Muscle of leg (tissue), 11 donors: ENCODE data around the gene SLC39A11. TPM values are rescaled to one million over a fixed set of nuclear protein-coding genes. Genes with fewer than 3 reads are reported as not detected.
"Not testable (repeated sequence)": the region's sequence is repeated elsewhere in the genome, so short reads cannot be mapped to it uniquely, and the experiment has no call there.

ENCODE experiments used
- DNase-seq: peaks from one replicate; pipeline ENCODE4 v3.0.0; 2013
- H3K27ac ChIP-seq: one replicate; pipeline ENCODE4 v1.5.1; 2013; ENCODE audit warnings: mild to moderate bottlenecking, low read length, control low read depth
- H3K27me3 ChIP-seq: one replicate; pipeline ENCODE4 v1.6.1; 2013; ENCODE audit warnings: low read length; ENCODE audit not compliant: control insufficient read depth, insufficient read depth
- H3K36me3 ChIP-seq: one replicate; pipeline ENCODE4 v1.6.1; 2013; ENCODE audit warnings: low read length; ENCODE audit not compliant: control insufficient read depth, insufficient read depth
- H3K4me1 ChIP-seq: one replicate; pipeline ENCODE4 v1.6.1; 2013; ENCODE audit warnings: low read length; ENCODE audit not compliant: control insufficient read depth, insufficient read depth
- H3K4me3 ChIP-seq: one replicate; pipeline ENCODE4 v1.5.1; 2013; ENCODE audit warnings: low read length, control low read depth
- H3K9me3 ChIP-seq: replicated peaks from 2 replicates; pipeline ENCODE4 v1.6.1; 2013; ENCODE audit warnings: low read depth, low read length; ENCODE audit not compliant: control insufficient read depth
- WGBS: methylation state at CpG from one replicate; pipeline ENCODE4 v1.1.5; 2013; ENCODE audit warnings: missing lambda C conversion rate; ENCODE audit not compliant: insufficient coverage; 5-methylcytosine and 5-hydroxymethylcytosine counted together
- polyA plus RNA-seq, 8 donors: library from polyadenylated mRNA; unstranded; fragments of 120-200 nt; gene quantifications; one replicate each; pipeline versions ENCODE4 v1.2.1 to v1.2.3, GENCODE V29; 2013; ENCODE audit warnings: inconsistent platforms in 1 of 8, low replicate concordance in 1 of 8; ENCODE audit not compliant: insufficient read length in 8 of 8, insufficient read depth in 1 of 8
- total RNA-seq: library from RNA; stranded (reverse); fragments of 120-200 nt; gene quantifications from one replicate; pipeline ENCODE4 v1.2.4, GENCODE V29; 2013

SLC39A11 gene
- total and polyA plus RNA-seq, 9 donors: 8.7 to 13.6 (median 10.0) TPM

DNA sequence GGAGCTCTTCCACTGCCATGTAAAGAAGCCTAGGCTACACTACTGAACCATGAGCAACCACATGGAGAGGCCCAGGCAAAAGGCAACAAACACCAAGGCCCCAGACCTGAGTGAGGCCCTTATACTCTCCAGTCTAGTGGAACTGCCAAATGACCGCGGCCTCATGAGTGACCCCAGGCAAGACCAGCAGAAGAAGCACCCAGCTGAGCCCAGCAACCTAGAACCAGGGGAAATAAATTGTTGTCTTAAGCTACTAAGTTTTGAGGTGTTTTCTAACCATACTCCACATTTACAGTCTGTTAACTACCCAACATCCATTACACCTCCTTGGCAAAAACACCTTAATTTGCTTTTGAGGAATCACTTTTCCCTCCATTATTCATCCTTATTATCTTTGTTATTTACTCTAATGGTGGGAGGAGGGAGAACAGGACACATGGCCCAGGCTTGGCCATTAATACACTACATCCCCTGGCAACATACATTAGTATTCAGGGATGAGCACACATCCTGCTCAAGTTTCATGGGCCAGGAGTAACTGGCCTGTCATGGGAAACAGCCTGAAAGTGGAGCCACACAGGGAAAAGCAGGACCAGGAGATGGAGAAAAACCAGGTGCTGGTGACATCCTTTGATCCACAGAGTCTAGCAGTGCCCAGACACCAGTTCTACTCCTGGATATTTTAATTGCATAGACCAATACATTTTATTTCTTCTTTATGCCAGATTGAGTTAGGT is 26.2 kb downstream of the SLC39A11 start:
- peak; percentile 27 for DNase-seq
- H3K9me3 ChIP-seq: peaks cover 3% of the 10 kb centered on the region
- no peak overlapping the region for H3K4me3 ChIP-seq
- H3K27me3 ChIP-seq: no peaks in the 10 kb centered on the region
- peaks cover 47% of the 10 kb centered on the region for H3K4me1 ChIP-seq
- peak overlapping the region; percentile 59 for H3K27ac ChIP-seq
- no peaks in the 10 kb centered on the region for H3K36me3 ChIP-seq
- no CpG with 5 or more reads among the region's 2 CpGs for WGBS

DNA sequence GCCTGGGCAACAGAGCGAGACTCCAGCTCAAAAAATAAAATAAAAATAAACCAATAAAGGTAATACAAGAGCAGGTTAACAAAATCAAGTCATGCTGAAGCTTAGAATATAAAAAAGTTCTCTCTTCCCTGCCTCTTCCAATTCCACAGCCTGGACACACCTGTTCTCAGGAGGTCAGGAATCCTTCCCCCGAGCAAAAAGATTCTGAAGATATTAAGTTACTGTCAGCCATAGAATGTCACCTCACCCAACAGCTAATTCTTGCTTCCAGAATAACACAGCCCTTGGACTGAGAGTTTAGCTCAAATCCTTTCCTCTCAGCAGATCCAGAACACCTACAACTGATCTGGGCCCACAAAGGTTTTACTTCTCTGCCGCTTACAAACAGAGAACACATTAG is 27.1 kb downstream of the SLC39A11 start:
- 67% methylated on average over 1 of the region's 3 CpGs for WGBS
- H3K36me3 ChIP-seq: no peaks in the 10 kb centered on the region
- peaks cover 39% of the 10 kb centered on the region for H3K4me1 ChIP-seq
- H3K27ac ChIP-seq: peak overlapping the region; percentile 39
- DNase-seq: peak; percentile 22
- peaks cover 3% of the 10 kb centered on the region for H3K9me3 ChIP-seq
- no peaks in the 10 kb centered on the region for H3K27me3 ChIP-seq
- H3K4me3 ChIP-seq: no peak overlapping the region

DNA sequence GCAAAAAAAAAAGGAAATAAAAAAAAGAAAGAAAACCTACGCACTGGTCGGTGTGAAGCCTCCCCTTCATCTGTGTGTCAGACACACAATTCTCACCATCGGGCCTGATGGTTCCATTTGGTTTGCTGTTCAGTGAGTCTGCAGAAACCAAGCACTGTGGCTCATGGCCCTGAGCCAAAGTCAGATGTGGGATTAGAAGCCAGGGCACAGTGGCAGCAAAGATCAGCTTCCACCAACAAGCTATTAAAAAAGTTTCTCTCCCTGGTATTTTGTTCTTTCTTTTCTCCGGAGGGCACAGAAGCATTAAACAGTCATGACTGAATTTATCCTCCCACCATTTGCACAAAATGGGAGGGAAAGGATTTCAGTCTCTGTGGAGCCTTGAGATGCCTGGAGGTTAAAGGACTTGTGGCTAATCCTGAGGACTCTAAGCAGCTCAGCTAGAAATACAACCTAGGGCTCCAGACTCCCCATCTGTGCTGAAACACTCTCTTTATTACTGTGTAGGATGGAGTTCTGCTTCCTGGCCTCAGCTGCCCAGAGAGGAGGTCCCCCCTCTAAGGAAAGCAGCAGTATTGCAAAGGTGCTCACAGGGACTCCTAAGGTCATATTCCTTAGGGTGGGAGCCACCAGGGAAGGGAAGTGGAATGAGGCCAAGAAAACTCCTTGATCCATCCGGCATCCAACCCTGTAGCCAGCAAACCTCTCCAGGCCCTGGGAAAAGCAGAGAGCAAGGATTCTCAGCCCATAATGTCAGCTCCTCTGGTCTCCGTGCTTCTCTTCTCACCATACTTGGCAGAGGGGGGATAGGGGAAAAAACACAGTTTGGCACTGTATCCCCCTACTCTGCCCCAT is 28.2 kb downstream of the SLC39A11 start:
- peak; percentile 39 for DNase-seq
- no peaks in the 10 kb centered on the region for H3K36me3 ChIP-seq
- H3K27ac ChIP-seq: no peak overlapping the region
- H3K4me1 ChIP-seq: peaks cover 31% of the 10 kb centered on the region
- WGBS: no CpG with 5 or more reads among the region's 6 CpGs
- no peaks in the 10 kb centered on the region for H3K27me3 ChIP-seq
- peaks cover 3% of the 10 kb centered on the region for H3K9me3 ChIP-seq
- no peak overlapping the region for H3K4me3 ChIP-seq

DNA sequence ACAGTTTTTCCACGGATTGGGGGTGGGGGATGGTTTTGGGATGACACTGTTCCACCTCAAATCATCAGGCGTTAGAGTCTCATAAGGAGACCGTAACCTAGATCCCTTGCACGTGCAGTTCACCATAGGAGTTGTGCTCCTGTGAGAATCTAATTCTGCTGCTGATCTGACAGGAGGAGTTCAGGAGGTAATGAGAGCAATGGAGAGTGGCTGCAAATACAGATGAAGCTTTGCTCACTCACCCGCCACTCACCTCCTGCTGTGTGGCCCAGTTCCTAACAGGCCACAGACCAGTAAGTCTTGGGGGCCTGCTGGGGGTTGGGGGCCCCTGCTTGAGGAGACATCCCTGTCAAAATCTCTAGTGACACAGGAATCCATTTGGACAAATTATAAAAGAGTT is 29.8 kb downstream of the SLC39A11 start:
- WGBS: 67% methylated on average over 1 of the region's 5 CpGs
- Histone ChIP-seq H3K36me3 (no peaks in the 10 kb centered on the region), H3K9me3 (peaks cover 3% of the 10 kb centered on the region), H3K4me1 (peaks cover 22% of the 10 kb centered on the region), H3K4me3 (no peak overlapping the region), H3K27ac (no peak overlapping the region), H3K27me3 (no peaks in the 10 kb centered on the region)
- no peak for DNase-seq

DNA sequence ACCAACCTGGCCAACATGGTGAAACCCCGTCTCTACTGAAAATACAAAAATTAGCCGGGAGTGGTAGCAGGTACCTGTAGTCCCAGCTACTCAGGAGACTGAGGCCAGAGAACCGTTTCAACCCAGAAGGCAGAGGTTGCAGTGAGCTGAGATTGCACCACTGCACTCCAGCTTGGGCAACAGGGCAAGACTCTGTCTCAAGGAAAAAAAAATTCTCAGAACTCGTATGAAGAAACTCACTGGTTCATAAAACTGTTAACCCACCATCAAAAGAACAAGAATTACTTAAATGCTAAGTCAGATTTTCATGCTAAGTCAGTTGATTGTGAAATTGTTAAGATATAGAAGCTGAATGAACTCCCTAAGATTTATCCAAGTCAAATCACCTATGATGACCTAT is 31.3 kb downstream of the SLC39A11 start:
- H3K27ac ChIP-seq: no peak overlapping the region
- WGBS: 92% methylated on average over 2 of the region's 4 CpGs

DNA sequence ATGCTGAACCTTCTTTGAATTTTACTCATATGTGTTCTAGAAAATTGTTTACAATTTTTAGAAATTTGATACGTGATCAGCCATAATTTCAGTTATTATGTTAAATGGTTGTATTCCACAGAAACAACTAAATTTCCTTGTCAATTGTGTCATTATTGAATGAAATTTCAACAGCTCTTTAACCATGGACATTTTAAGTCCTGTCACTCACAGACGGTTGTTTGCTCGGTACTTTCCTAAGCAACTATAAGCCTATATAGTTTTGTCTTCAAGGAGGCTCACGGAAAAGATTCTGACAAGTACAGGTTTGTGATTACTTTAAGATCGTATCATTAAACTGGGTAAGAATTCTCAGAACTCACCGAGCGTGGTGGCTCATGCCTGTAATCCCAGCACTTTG is 31.8 kb downstream of the SLC39A11 start:
- Histone ChIP-seq H3K4me3 (no peak overlapping the region), H3K27ac (no peak overlapping the region), H3K9me3 (no peaks in the 10 kb centered on the region), H3K36me3 (no peaks in the 10 kb centered on the region), H3K27me3 (no peaks in the 10 kb centered on the region), H3K4me1 (peaks cover 13% of the 10 kb centered on the region)
- WGBS: 92% methylated on average over 4 of the region's 7 CpGs
- DNase-seq: no peak

More for the DNA sequence above, 31.3 kb downstream of the SLC39A11 start:
- no peaks in the 10 kb centered on the region for H3K36me3 ChIP-seq
- H3K4me1 ChIP-seq: peaks cover 17% of the 10 kb centered on the region
- H3K27me3 ChIP-seq: no peaks in the 10 kb centered on the region
- no peaks in the 10 kb centered on the region for H3K9me3 ChIP-seq
- H3K4me3 ChIP-seq: no peak overlapping the region
- DNase-seq: no peak

DNA sequence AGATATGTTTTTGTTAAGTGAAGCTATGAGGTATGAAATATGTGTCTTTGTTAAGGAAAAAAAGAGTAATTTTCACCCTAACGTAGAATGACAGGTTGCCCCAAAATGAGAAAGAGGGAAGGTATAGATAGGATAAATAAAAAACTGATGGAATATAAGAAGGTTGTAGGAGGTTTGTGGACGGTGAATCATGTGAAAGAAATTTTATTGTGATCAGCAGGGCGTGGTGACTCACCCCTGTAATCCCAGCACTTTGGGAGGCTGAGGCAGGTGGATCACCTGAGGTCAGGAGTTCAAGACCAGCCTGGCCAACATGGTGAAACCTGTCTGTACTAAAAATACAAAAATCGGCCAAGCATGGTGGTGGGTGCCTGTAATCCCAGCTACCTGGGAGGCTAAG is 32.8 kb downstream of the SLC39A11 start:
- H3K27me3 ChIP-seq, H3K9me3 ChIP-seq, DNase-seq, H3K4me3 ChIP-seq, H3K27ac ChIP-seq, H3K36me3 ChIP-seq, H3K4me1 ChIP-seq: not testable (repeated sequence)
- WGBS: 96% methylated on average over 4 of the region's 4 CpGs

DNA sequence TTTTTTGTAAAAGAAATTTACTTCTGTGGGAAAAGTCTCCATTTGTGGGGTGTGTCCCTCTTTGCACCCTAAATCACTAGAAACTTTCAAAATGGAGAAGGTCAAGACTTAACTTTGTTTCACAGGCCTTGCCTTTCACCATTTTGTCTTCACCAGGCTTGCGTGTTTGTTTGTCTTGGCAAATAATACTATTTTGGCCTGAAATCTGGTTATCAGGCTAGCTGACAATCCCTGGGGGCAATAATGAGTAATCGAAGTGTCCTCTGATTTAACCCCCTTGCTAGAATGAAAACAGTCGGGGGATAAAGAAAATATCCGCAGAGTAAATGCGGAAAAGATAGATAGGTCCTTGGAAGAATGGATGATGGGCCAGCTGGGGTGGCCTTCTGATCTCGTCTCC is 34.5 kb downstream of the SLC39A11 start:
- no peaks in the 10 kb centered on the region for H3K27me3 ChIP-seq
- H3K36me3 ChIP-seq: no peaks in the 10 kb centered on the region
- WGBS: 56% methylated on average over 3 of the region's 6 CpGs
- H3K9me3 ChIP-seq: no peaks in the 10 kb centered on the region
- no peak overlapping the region for H3K4me3 ChIP-seq
- DNase-seq: no peak
- H3K4me1 ChIP-seq: no peaks in the 10 kb centered on the region
- H3K27ac ChIP-seq: no peak overlapping the region

DNA sequence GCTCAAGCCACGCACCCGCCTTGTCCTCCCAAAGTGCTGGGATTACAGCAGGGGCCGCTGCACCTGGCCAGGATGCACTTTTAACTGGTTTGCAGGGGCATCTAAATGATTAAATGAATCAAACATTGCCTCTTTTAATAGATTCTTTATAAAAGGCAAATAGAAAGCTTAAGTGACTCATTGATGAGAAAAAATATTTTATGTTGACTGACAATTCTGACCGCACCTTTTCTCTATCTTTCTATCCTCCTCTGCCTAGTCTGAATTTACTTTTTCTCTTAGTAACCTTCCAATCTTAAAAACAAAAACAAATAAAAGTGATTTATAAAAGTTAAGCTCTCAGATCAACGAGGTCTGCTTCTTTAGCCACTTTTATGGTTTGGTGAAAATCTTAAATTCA is 35.3 kb downstream of the SLC39A11 start:
- Histone ChIP-seq H3K27me3 (no peaks in the 10 kb centered on the region), H3K4me1 (no peaks in the 10 kb centered on the region), H3K36me3 (no peaks in the 10 kb centered on the region), H3K4me3 (no peak overlapping the region), H3K27ac (no peak overlapping the region), H3K9me3 (no peaks in the 10 kb centered on the region)
- DNase-seq: no peak
- 100% methylated on average over 2 of the region's 5 CpGs for WGBS

DNA sequence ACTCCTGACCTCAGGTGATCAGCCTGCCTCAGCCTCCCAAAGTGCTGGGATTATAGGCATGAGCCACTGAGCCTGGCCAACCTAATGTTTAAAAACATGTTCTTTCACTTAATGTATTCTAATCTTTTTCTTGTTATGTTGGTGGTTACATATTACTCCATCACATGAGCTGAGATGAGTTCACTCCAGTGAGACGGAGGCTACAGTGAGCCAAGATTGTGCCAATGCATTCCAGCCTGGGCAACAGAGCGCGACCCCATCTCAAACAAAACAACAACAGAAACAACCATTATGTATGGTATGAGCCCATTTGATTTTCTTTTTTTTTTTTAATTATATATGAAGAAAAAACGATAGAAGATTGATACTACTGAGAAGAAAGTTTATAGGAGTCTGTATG is 39.6 kb downstream of the SLC39A11 start:
- no peaks in the 10 kb centered on the region for H3K36me3 ChIP-seq
- no peak for DNase-seq
- H3K4me3 ChIP-seq: no peak overlapping the region
- no CpG with 5 or more reads among the region's 4 CpGs for WGBS
- peaks cover 2% of the 10 kb centered on the region for H3K9me3 ChIP-seq
- H3K4me1 ChIP-seq: no peaks in the 10 kb centered on the region
- H3K27ac ChIP-seq: no peak overlapping the region
- no peaks in the 10 kb centered on the region for H3K27me3 ChIP-seq
